ENCODE results near the gene TSTD2.

Gene TSTD2

GRCh38 chr9:97558701-97559101, 74.5 kb downstream of the TSTD2 start:
- TF ChIP-seq RARB (CRISPR knock-in tag; IDR thresholded peaks at IDR 0.05), result no peak
- TF ChIP-seq TCF4 (CRISPR knock-in tag; IDR thresholded peaks at IDR 0.05; ENCODE audit: borderline replicate concordance), result no peak
- TF ChIP-seq ZNF70 (CRISPR knock-in tag; IDR thresholded peaks at IDR 0.05), result no peak
- no peak for TF ChIP-seq ARNTL (CRISPR knock-in tag; IDR thresholded peaks at IDR 0.05; ENCODE audit: borderline replicate concordance, low read depth)
- TF ChIP-seq PPARA (CRISPR knock-in tag; IDR thresholded peaks at IDR 0.05; ENCODE audit: borderline replicate concordance), result no peak
- TF ChIP-seq ZFP30 (CRISPR knock-in tag; IDR thresholded peaks at IDR 0.05), result no peak
- no peak for TF ChIP-seq GLIS3 (CRISPR knock-in tag; IDR thresholded peaks at IDR 0.05)
- no peak for TF ChIP-seq ZNF565 (CRISPR knock-in tag; conservative IDR thresholded peaks at IDR 0.05; ENCODE audit: low read depth)
- no peak for TF ChIP-seq CSDC2 (CRISPR knock-in tag; IDR thresholded peaks at IDR 0.05)
- no peak for TF ChIP-seq ISL1 (CRISPR knock-in tag; IDR thresholded peaks at IDR 0.05)
- no peak for TF ChIP-seq CSRNP3 (CRISPR knock-in tag; IDR thresholded peaks at IDR 0.05)
- no peak for TF ChIP-seq POU6F1 (CRISPR knock-in tag; IDR thresholded peaks at IDR 0.05; ENCODE audit: borderline replicate concordance, low read depth)
- TF ChIP-seq SNAI2 (CRISPR knock-in tag; IDR thresholded peaks at IDR 0.05), result no peak
- no peak for TF ChIP-seq ZNF8 (CRISPR knock-in tag; IDR thresholded peaks at IDR 0.05)
- TF ChIP-seq ZC3H10 (CRISPR knock-in tag; IDR thresholded peaks at IDR 0.05), result no peak
- no peak for TF ChIP-seq BACH2 (CRISPR knock-in tag; IDR thresholded peaks at IDR 0.05; ENCODE audit: borderline replicate concordance)
- no peak for TF ChIP-seq OSR1 (CRISPR knock-in tag; IDR thresholded peaks at IDR 0.05)
- TF ChIP-seq CREB5 (CRISPR knock-in tag; IDR thresholded peaks at IDR 0.05; ENCODE audit: low read depth), result no peak
- TF ChIP-seq ZFP3 (CRISPR knock-in tag; IDR thresholded peaks at IDR 0.05), result no peak
- no peak for TF ChIP-seq PATZ1 (CRISPR knock-in tag; IDR thresholded peaks at IDR 0.05; ENCODE audit: borderline replicate concordance)
- no peak for ATAC-seq

- TF ChIP-seq TCF4 (CRISPR knock-in tag; IDR thresholded peaks at IDR 0.05; ENCODE audit: borderline replicate concordance), result peak; percentile 92
- no peak for TF ChIP-seq ISL1 (CRISPR knock-in tag; IDR thresholded peaks at IDR 0.05)
- peak; percentile 80; the same call in 1 of the 2 replicates for TF ChIP-seq TSHZ2 (CRISPR knock-in tag; IDR thresholded peaks at IDR 0.05)
- TF ChIP-seq BACH2 (CRISPR knock-in tag; IDR thresholded peaks at IDR 0.05; ENCODE audit: borderline replicate concordance), result no peak
- TF ChIP-seq ZFP30 (CRISPR knock-in tag; IDR thresholded peaks at IDR 0.05), result no peak
- TF ChIP-seq PPARA (CRISPR knock-in tag; IDR thresholded peaks at IDR 0.05; ENCODE audit: borderline replicate concordance), result no peak
- no peak for TF ChIP-seq CREB5 (CRISPR knock-in tag; IDR thresholded peaks at IDR 0.05; ENCODE audit: low read depth)
- peak; percentile 91; the same call in 1 of the 2 replicates for TF ChIP-seq SNAI2 (CRISPR knock-in tag; IDR thresholded peaks at IDR 0.05)
- no peak for TF ChIP-seq POU6F1 (CRISPR knock-in tag; IDR thresholded peaks at IDR 0.05; ENCODE audit: borderline replicate concordance, low read depth)
- no peak; the same call in 2 of the 3 replicates for ATAC-seq
These were observed 75.5 kb downstream of the TSTD2 start for GRCh38 chr9:97557606-97558095.
